HepG2 (cell line): Measurements from ENCODE around the gene WNK4. TPM values are rescaled to one million over a fixed set of nuclear protein-coding genes. Genes with fewer than 3 reads are reported as not detected.

Experiments
- ATAC-seq: fragments of 200-7000 bp; cut with Tn5 transposase; 3 replicates; pipeline ENCODE4 v1.9.1; 2020; ENCODE audit warnings: mild to moderate bottlenecking, moderate library complexity
- Bru-seq: library from RNA; stranded (reverse); fragments of 400-500 nt; gene quantifications from one replicate; lab custom pipeline; 2021; lab: Mats Ljungman, UMichigan
- BruChase-seq, 2 experiments: library from RNA; stranded (reverse); fragments of 400-500 nt; gene quantifications; one replicate each; lab custom pipeline; 2021; lab: Mats Ljungman, UMichigan
- BruUV-seq: library from RNA; stranded (reverse); fragments of 400-500 nt; replicated peaks from 2 replicates; lab custom pipeline; 2021; lab: Mats Ljungman, UMichigan
- CTCF ChIA-PET: fragments of 300-600 bp; formaldehyde crosslinking; extraction: SDS; loops from one replicate; lab custom pipeline; 2021; ENCODE audit warnings: low total read pairs, inconsistent platforms, low intra/inter-chr PET ratio; lab: Yijun Ruan, JAX
- POLR2A ChIA-PET: fragments of 350-600 bp; sonication (Branson Sonifier 250); formaldehyde crosslinking; loops from one replicate; lab custom pipeline; 2020; ENCODE audit warnings: antibody characterized with exemption, inconsistent platforms; lab: Yijun Ruan, JAX
- DNase-seq: peaks from one replicate; pipeline ENCODE4 v3.0.0-alpha.2; 2015; ENCODE audit warnings: low spot score
- FAIRE-seq: peaks from 3 replicates; lab custom pipeline; 2011; peaks lifted over from hg19 to GRCh38; lab: Jason Lieb, UNC
- H2AFZ ChIP-seq: one replicate; pipeline ENCODE4 v1.6.1; 2011; ENCODE audit warnings: low read length, inconsistent platforms
- H3K27ac ChIP-seq: fragments of 300-600 bp; 3 replicates; pipeline ENCODE4 v1.8.0; 2011; ENCODE audit warnings: mixed run types, mild to moderate bottlenecking, mixed read lengths, low read length, inconsistent platforms; ENCODE audit not compliant: insufficient read depth; ENCODE audit errors: extremely low read length
- H3K27me3 ChIP-seq, 2 experiments: fragments of 200-600 bp in 1 of 2; 2 replicates in 1 of 2; 3 replicates in 1 of 2; pipeline versions ENCODE4 v1.6.0 to v1.8.0; 2011; ENCODE audit warnings: low read length in 2 of 2, mild to moderate bottlenecking in 2 of 2, moderate library complexity in 2 of 2, inconsistent platforms in 1 of 2; ENCODE audit not compliant: insufficient read depth in 2 of 2, control insufficient read depth in 1 of 2
- H3K36me3 ChIP-seq, 2 experiments: fragments of 200-600 bp in 1 of 2; replicated peaks in 1 of 2; 2 replicates in 1 of 2; 3 replicates in 1 of 2; pipeline versions ENCODE4 v1.5.1 to v1.8.0; 2011; ENCODE audit warnings: low read length in 2 of 2, inconsistent platforms in 1 of 2; ENCODE audit not compliant: insufficient read depth in 2 of 2, control insufficient read depth in 1 of 2
- H3K4me1 ChIP-seq: 2 replicates; pipeline ENCODE4 v1.5.1; 2012; ENCODE audit warnings: low read length, inconsistent platforms; ENCODE audit not compliant: insufficient read depth
- H3K4me2 ChIP-seq: 2 replicates; pipeline ENCODE4 v1.6.0; 2011; ENCODE audit warnings: low read depth, low read length, inconsistent platforms
- H3K4me3 ChIP-seq, 3 experiments: fragments of 200-600 bp in 1 of 3; sonication (generic), shearing (Covaris generic) in 1 of 3; replicated peaks in 1 of 3; 2 replicates each; pipeline ENCODE4 v1.5.1; 2011 to 2016; ENCODE audit warnings: low read length in 3 of 3, inconsistent platforms in 2 of 3, low read depth in 2 of 3, mild to moderate bottlenecking in 2 of 3, control low read depth in 1 of 3, mixed read lengths in 1 of 3; ENCODE audit not compliant: insufficient read depth in 1 of 3
- H3K79me2 ChIP-seq: one replicate; pipeline ENCODE4 v1.6.1; 2011; ENCODE audit warnings: low read length, inconsistent platforms; ENCODE audit not compliant: insufficient read depth
- H3K9ac ChIP-seq: 2 replicates; pipeline ENCODE4 v1.6.0; 2011; ENCODE audit warnings: mild to moderate bottlenecking, low read depth, low read length, inconsistent platforms; ENCODE audit not compliant: insufficient read depth
- H3K9me3 ChIP-seq: 2 replicates; pipeline ENCODE4 v1.5.1; 2012; ENCODE audit warnings: mild to moderate bottlenecking, low read length
- H4K20me1 ChIP-seq: 2 replicates; pipeline ENCODE4 v1.6.0; 2011; ENCODE audit warnings: inconsistent platforms, mild to moderate bottlenecking, low read length, moderate library complexity; ENCODE audit not compliant: insufficient read depth
- BCL6 ChIP-seq: IDR thresholded peaks from 2 replicates; pipeline ENCODE4 v1.6.1; 2016; ENCODE audit warnings: missing genetic modification reagents, missing compliant biosample characterization
- CHCHD3 ChIP-seq: sonication (generic); formaldehyde crosslinking; IDR thresholded peaks from 2 replicates; pipeline ENCODE4 v1.8.0; 2022; ENCODE audit warnings: mild to moderate bottlenecking, missing genetic modification reagents, moderate library complexity
- GATAD2A ChIP-seq: IDR thresholded peaks from 2 replicates; pipeline ENCODE4 v1.6.1; 2016
- MXI1 ChIP-seq: IDR thresholded peaks from 3 replicates; pipeline ENCODE4 v1.6.1; 2012; ENCODE audit warnings: low read depth, low read length, inconsistent platforms, borderline replicate concordance
- NBN ChIP-seq: fragments of 450-650 bp; conservative IDR thresholded peaks from 2 replicates; pipeline ENCODE4 v1.6.1; 2017
- SMAD3 ChIP-seq: sonication (generic); formaldehyde crosslinking; IDR thresholded peaks from 2 replicates; pipeline ENCODE4 v1.4.0; 2020; ENCODE audit warnings: missing genetic modification reagents
- ZNF136 ChIP-seq: sonication (generic); formaldehyde crosslinking; IDR thresholded peaks from 2 replicates; pipeline ENCODE4 v1.8.1; 2022; ENCODE audit warnings: low read depth, mild to moderate bottlenecking, moderate library complexity, missing genetic modification reagents
- ZNF160 ChIP-seq: sonication (generic); formaldehyde crosslinking; IDR thresholded peaks from 2 replicates; pipeline ENCODE4 v1.8.0; 2022; ENCODE audit warnings: mild to moderate bottlenecking, inconsistent platforms, missing genetic modification reagents
- ZNF367 ChIP-seq: sonication (generic); formaldehyde crosslinking; IDR thresholded peaks from 2 replicates; pipeline ENCODE4 v1.4.0; 2020; ENCODE audit warnings: missing genetic modification reagents, borderline replicate concordance
- ZNF687 ChIP-seq: sonication (generic); formaldehyde crosslinking; IDR thresholded peaks from 2 replicates; pipeline ENCODE4 v1.5.1; 2020; ENCODE audit warnings: mild to moderate bottlenecking, missing genetic modification reagents, moderate library complexity
- ZNF780A ChIP-seq: sonication (generic); formaldehyde crosslinking; IDR thresholded peaks from 2 replicates; pipeline ENCODE4 v1.8.0; 2022; ENCODE audit warnings: mild to moderate bottlenecking, missing genetic modification reagents, moderate library complexity
- WGBS: methylation state at CpG from one replicate; pipeline ENCODE4 v1.1.6; 2017; ENCODE audit warnings: low lambda C conversion rate; 5-methylcytosine and 5-hydroxymethylcytosine counted together
- in situ Hi-C: cut with HindIII; loops from 2 replicates; pipeline ENCODE4 v1.10.0; 2017; ENCODE audit warnings: low pct_unique_long_range_greater_than_20kb; ENCODE audit not compliant: extremely low pct_ligation_motif_present
- intact Hi-C: fragments of 100-400 bp; cut with micrococcal nuclease; formaldehyde crosslinking; loops from one replicate; pipeline ENCODE4 v1.10.0; 2022; ENCODE audit not compliant: unreplicated experiment
- long read RNA-seq, 2 experiments: library from RNA in 1 of 2; library from polyadenylated mRNA in 1 of 2; stranded (forward) in 1 of 2; unstranded in 1 of 2; transcript quantifications; one replicate each; pipeline ENCODE4 v2.0.0, GENCODE V29; 2019 to 2022
- polyA minus RNA-seq, 3 experiments: library from RNA; depleted of rRNA, polyadenylated mRNA; stranded (reverse); fragments of >200 nt; gene quantifications; 2 replicates each; pipeline ENCODE4 v1.2.3, GENCODE V29; 2011; ENCODE audit warnings: low replicate concordance in 1 of 3
- polyA plus RNA-seq, 8 experiments: library from polyadenylated mRNA; depleted of rRNA in 3 of 8; stranded (reverse) in 7 of 8; unstranded in 1 of 8; fragments of >200 nt; fragmentation: Illumina TruSeq in 4 of 8; extraction: Trizol in 4 of 8; gene quantifications; 2 replicates each; pipeline versions ENCODE4 v1.2.1 to v1.2.3, GENCODE V29; 2011 to 2016; ENCODE audit warnings: low read depth in 4 of 8, missing spikeins in 1 of 8, mixed read lengths in 1 of 8; ENCODE audit not compliant: insufficient read depth in 1 of 8
- total RNA-seq, 5 experiments: library from RNA; depleted of rRNA; stranded (reverse); fragments of >200 nt; fragmentation: Illumina TruSeq; extraction: Trizol; gene quantifications; 2 replicates each; pipeline ENCODE4 v1.2.3, GENCODE V29; 2016; ENCODE audit warnings: low read depth in 1 of 5

Gene WNK4
- total RNA-seq (2016; rRNA removed; fragmentation: Illumina TruSeq; extraction: Trizol) (1.5 and 2.7 TPM in 2 replicates), polyA plus RNA-seq (2011; rRNA removed) (13.7 and 16.9 TPM in 2 replicates), polyA minus RNA-seq (2011; rRNA and poly(A)+ RNA removed; ENCODE audit: low replicate concordance) (2.8 and 17.8 TPM in 2 replicates), Bru-seq, nascent RNA (percentile 75 among the genes with signal in this experiment), BruChase-seq, experiment 1, labeled RNA remaining after a 6-hour chase (percentile 76 among the genes with signal in this experiment), BruChase-seq, experiment 2, labeled RNA remaining after a 2-hour chase (percentile 73 among the genes with signal in this experiment)
- 1.2 and 1.7 TPM in 2 replicates for total RNA-seq (2016; cell fraction: cytosol; rRNA removed; fragmentation: Illumina TruSeq; extraction: Trizol; ENCODE audit: low read depth)
- total RNA-seq (2016; cell fraction: insoluble cytoplasmic fraction; rRNA removed; fragmentation: Illumina TruSeq; extraction: Trizol), result 2.2 and 2.8 TPM in 2 replicates
- 1.2 and 1.5 TPM in 2 replicates for total RNA-seq (2016; cell fraction: membrane; rRNA removed; fragmentation: Illumina TruSeq; extraction: Trizol)
- 4.5 and 5.1 TPM in 2 replicates for total RNA-seq (2016; cell fraction: nucleus; rRNA removed; fragmentation: Illumina TruSeq; extraction: Trizol)
- 5.6 and 5.8 TPM in 2 replicates for polyA plus RNA-seq (2011; cell fraction: cytosol; rRNA removed)
- 85.9 and 88.5 TPM in 2 replicates for polyA plus RNA-seq (2011; cell fraction: nucleus; rRNA removed)
- 23.9 and 27.1 TPM in 2 replicates for polyA plus RNA-seq (2012)
- polyA plus RNA-seq (2016; cell fraction: cytosol; fragmentation: Illumina TruSeq; extraction: Trizol; ENCODE audit: low read depth), result 0.60 and 0.64 TPM in 2 replicates
- 2.4 and 3.7 TPM in 2 replicates for polyA plus RNA-seq (2016; cell fraction: insoluble cytoplasmic fraction; fragmentation: Illumina TruSeq; extraction: Trizol; ENCODE audit: low read depth)
- polyA plus RNA-seq (2016; cell fraction: membrane; fragmentation: Illumina TruSeq; extraction: Trizol; ENCODE audit: low read depth), result 1.2 and 1.4 TPM in 2 replicates
- polyA plus RNA-seq (2016; cell fraction: nucleus; fragmentation: Illumina TruSeq; extraction: Trizol; ENCODE audit: insufficient read depth, low read depth), result 20.6 and 21.3 TPM in 2 replicates
- polyA minus RNA-seq (2011; cell fraction: cytosol; rRNA and poly(A)+ RNA removed), result 7.4 and 8.9 TPM in 2 replicates
- 29.6 and 31.7 TPM in 2 replicates for polyA minus RNA-seq (2011; cell fraction: nucleus; rRNA and poly(A)+ RNA removed)
- long read RNA-seq, experiment 1, partial matches to known transcripts, result 4 of 6 reads
- long read RNA-seq, experiment 1, other reads (novel, unspliced or antisense), result 2 of 6 reads
- long read RNA-seq, experiment 2, full-length matches to known transcripts, result 6 of 45 reads
- long read RNA-seq, experiment 2, partial matches to known transcripts, result 23 of 45 reads
- long read RNA-seq, experiment 2, other reads (novel, unspliced or antisense), result 16 of 45 reads

GRCh38 chr17:42779936-42780850, at the start of gene WNK4:
TSS of gene WNK4 (plus strand) at chr17:42780610. CDS start at chr17:42780699, 89 bp downstream.
- ChIA-PET POLR2A (interaction anchor here (0.6 to 8.4 kb wide), 34 partner anchors 7 to 535 kb away, joined by 3 to 278 read pairs (median 5); partner anchors contain the start of genes BECN1, CNTD1, CNTNAP1 and COA3), CTCF (interaction anchor here (1.0 kb wide), 2 partner anchors 44 to 60 kb away, joined by 3 to 4 read pairs; partner anchors contain the start of gene BECN1)
- Histone ChIP-seq H3K4me2 (peak within 1 kb of the TSS; percentile 99), H3K27ac (peak within 1 kb of the TSS; percentile 98), H3K4me3 (peak within 1 kb of the TSS; percentile 87 to 99 (median 92)), H3K9ac (peak within 1 kb of the TSS; percentile 95), H3K4me1 (peaks cover 64% of the 10 kb centered on the region), H3K9me3 (no peaks in the 10 kb centered on the region), H2AFZ (no peak within 1 kb of the TSS), H4K20me1 (peaks cover 4% of the 10 kb centered on the region; the same call in 1 of the 2 replicates), H3K27me3 (no peaks in the 10 kb centered on the region; a peak in 1 of 5 replicates), H3K36me3 (peaks cover 19 to 39% of the 10 kb centered on the region in 2 experiments; a peak in 4 of 5 replicates), H3K79me2 (peaks cover 28% of the 10 kb centered on the region)
- peak; percentile 98 for DNase-seq
- FAIRE-seq, result peak; percentile 94
- WGBS, result under 1% methylated on average over 32 of the region's 65 CpGs
- ATAC-seq, result peak; percentile 88
- in situ Hi-C loops (no loop called here), intact Hi-C loops (loop anchor here (2.0 kb wide), 1 partner anchor 17 kb away; no protein-coding TSS in a partner anchor)
- TSS peak; percentile 95 for BruUV-seq
- TF ChIP-seq BCL6 (CRISPR knock-in tag) (peak; percentile 57), ZNF160 (no peak), ZNF136 (CRISPR knock-in tag) (no peak; the same call in 1 of the 2 replicates), ZNF780A (CRISPR knock-in tag) (0 out of 2 replicates have a peak, but pooled peaks have one; percentile 72), MXI1 (peak; percentile 61; the same call in 2 of the 3 replicates), CHCHD3 (CRISPR knock-in tag) (peak; percentile 85; the same call in 1 of the 2 replicates), SMAD3 (CRISPR knock-in tag) (peak; percentile 26; the same call in 1 of the 2 replicates), NBN (no peak), ZNF687 (peak; percentile 77), ZNF367 (CRISPR knock-in tag) (no peak), GATAD2A (peak; percentile 96)
